NCI-H1930 (cell line): ENCODE results near the gene ZG16.
"Not testable (repeated sequence)": the region's sequence is repeated elsewhere in the genome, so short reads cannot be mapped to it uniquely, and the experiment has no call there.

Experiments used
- DNase-seq, 2 experiments: peaks; one replicate each; lab custom pipeline; 2025; lab: John Stamatoyannopoulos, UW

Gene ZG16, protein sequence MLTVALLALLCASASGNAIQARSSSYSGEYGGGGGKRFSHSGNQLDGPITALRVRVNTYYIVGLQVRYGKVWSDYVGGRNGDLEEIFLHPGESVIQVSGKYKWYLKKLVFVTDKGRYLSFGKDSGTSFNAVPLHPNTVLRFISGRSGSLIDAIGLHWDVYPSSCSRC

DNA sequence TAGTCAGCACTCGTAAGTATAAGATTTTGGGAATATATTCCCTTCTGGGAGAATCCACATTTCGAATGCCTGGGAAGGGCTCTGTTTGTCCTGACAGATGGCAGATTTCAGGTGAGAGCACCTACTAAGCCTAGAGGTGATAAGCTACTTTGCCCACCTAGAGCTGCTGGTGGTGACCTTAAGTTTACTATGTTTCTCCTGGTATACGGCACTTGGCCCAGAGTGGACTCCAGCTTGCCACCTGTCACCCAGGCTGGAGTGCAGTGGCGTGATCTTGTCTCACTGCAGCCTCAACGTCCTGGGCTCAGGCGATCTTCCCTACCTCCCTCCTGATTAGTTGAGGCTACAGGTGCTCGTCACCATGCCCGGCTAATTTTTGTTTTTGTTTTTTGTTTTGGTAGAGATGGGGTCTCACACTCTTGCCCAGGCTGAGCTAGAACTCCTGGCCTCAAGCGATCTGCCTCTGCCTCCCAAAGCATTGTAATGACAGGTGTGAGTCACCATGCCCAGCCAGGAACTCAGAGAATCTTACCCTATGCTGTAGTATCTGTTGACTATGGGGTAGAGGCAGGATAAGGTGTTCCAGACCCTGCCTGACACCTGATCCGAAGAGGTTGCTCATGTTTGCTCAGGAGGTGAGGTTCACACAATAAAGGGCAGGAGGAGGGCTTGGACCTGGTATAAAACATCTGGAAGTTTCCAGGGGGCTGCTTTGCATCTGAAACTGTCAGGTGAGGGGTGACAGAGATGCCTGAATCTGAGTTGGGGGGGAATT, at the start of gene ZG16:
Gene ZG16 (plus strand): TSS at position 681 of the 775 bp plus-strand sequence. CDS start 1,011 bp downstream, outside the sequence.
- no peak for DNase-seq

DNA sequence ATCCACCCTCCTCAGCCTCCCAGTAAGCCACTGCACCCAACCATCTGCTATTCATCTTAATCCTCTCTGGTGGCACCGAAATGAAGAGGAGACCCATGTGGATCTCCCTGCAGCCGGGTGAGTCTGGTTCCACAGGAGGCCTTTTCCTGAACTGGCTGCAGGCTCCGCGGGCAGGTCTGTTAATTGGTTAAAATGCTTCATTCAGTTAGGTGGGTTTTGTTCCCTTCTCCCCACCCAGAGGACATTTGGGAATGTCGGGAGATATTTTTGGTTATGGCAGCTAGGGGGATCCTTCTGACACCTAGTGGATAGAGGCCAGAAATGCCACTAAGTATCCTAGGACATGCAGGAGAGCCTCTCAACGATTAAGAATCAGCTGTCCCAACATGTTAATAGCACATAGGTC, 48.9 kb upstream of the ZG16 start:
- peak; percentile 32 to 38 for DNase-seq

DNA sequence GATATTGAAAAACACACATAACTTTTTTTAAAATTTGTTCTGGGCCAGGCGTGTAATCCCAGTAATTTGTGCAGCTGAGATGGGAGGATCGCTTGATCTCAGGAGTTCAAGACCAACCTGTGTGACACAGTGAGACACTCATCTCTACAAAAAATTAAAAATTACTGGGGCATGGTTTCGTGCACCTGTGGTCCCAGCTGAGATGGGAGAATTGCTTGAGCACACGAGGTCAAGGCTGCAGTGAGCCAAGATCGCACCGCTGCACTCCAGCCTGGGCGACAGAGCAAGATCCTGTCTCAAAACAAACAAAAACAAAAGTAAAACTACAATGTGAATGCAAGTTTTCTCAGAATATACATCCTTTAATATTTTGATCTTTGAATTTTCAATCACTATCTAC, 47.4 kb upstream of the ZG16 start:
- DNase-seq, result no peak

DNA sequence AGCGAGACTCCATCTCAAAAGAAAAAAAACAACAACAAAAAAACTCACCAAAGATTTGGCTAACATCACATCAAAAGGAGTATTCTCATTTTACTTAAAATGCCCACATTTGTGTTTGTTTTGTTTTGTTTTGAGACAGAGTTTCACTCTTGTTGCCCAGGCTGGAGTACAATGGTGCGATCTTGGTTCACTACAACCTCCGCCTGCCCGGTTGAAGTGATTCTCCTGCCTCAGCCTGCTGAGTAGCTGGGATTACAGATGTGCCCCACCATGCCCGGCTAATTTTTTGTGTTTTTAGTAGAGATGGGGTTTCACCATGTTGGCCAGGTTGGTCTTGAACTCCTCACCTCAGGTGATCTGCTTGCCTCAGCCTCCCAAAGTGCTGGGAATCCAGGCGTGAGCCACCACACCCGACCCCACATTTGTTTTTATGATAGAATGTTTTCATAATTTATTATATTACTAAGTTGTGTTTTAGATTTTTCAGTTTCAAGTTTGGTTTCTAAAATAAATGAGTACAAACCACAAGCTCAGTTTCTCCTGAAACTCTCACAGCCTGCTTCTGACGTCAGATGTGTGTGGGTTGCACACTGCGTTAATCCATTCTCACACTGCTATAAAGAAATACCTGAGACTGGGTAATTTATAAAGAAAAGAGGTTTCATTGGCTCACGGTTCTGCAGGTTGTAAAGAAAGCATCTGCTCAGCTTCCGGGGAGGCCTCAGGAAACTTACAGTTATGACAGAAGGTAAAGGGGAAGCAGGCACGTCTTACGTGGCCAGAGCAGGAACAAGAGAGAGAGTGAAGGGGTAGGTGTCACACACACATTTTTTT, 46.1 kb upstream of the ZG16 start:
- not testable (repeated sequence) for DNase-seq

DNA sequence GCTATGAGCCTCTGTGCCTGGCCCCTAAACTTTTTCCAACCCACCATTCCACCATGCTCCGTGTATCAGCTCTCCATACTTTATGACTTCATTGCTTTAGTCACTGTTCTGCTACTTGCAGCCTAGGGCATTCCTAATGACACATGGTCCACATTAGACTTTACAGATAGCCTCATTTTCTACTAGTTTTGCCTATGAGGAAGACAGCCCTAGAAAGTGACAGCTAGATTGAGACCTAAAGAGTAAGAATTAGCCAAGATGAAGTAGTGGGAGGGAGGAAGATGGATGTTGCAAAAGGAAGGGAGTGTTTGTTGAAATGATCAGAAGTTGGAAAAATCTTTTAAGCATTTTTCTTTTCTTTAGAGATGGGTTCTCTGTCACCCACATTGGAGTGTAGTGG, 43.3 kb upstream of the ZG16 start:
- no peak for DNase-seq

DNA sequence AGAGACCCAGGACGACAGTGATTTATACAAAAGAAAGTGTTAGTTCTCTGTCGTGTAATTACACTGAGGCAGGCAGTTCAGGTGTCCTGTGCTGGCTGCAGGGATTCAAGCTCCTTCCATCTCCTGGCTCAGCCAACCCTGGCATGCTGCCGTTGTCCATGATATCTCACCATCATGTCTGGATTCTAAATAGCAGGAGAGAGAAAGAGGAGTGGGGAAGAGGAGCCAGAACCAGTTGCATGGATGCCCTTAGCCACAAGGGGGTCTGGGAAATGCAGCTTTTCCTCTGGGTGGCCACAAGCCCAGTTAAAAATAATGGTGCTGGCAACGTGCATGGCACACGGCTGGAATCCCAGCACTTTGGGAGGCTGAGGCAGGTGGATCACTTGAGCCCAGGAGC, 41.9 kb upstream of the ZG16 start:
- no peak for DNase-seq

DNA sequence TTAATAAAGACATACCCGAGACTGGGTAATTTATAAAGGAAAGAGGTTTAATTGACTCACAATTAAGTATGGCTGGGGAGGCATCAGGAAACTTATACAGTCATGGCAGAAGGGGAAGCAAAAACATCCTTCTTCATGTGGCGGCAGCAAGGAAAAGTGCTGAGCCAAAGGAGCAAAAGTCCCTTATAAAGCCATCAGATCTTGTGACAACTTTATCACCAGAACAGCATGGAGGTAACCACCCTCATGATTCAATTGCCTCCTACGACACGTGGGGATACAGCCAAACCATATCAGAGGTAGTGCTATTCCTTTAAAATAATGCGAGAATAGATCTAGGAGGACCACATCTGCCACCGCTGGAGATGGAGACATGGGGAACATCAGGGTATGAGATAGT, 41.3 kb upstream of the ZG16 start:
- DNase-seq, result no peak

DNA sequence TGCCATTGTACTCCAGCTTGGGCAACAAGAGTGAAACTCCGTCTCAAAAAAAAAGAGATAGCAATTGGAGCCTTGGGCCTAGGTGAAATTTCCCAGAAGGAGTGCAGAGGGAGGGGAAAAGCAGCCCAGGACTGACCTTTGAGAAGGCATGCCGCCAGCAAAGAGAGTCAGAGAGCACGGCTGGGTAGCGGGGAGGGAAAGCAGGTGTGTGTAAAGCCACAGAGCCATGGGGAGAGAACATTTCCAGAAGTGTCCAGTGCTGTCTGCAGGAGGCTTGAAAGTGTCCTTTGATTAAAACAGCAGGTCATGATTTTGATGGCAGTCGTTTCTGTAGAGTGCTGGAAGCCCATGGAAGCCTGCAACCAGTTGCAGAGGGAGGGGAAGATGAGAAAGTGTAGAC, 40.3 kb upstream of the ZG16 start:
- DNase-seq, result no peak

DNA sequence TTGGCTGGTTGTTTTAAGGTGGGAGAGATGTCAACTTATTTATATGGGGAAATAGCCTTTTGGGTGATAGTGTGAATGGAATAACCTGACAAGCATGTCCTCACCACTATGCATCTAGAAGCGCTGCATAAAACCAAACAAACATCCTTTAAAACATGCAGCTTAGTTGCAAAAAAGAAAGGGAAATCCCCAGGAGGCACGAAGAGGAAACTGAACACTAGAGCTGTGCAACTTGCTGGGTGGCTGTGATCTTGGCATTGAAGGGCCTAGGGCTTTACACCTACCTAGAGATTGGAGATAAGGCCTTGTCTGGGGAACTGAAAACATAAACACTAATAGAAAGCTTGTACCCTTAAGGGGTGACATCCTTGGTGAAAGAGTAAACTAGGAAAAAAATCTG, 39.5 kb upstream of the ZG16 start:
- DNase-seq, result no peak

DNA sequence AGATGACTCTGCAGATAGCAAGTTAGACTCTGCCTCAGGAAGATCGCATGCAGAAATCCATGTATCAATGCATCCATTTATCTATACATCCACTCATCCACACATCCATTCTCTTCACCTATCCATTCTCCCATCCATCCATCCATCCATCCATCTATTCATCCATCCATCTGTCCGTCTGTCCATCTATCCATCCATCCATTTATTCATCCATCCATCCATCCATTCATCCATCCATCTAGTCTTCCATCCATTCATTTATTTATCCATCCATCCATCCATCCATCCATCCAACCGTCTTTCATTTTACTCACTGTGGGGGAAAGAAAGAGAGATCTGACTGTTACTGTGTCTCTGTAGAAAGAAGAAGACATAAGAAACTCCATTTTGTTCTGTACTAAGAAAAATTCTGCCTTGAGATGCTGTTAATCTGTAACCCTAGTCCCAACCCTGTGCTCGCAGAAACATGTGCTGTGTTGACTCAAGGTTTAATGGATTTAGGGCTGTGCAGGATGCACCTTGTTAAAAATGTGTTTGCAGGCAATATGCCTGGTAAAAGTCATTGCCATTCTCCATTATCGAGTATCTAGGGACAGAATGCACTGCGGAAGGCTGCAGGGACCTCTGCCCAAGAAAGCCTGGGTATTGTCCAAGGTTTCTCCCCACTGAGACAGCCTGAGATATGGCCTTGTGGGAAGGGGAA, 38.0 kb upstream of the ZG16 start:
- DNase-seq, result not testable (repeated sequence)

DNA sequence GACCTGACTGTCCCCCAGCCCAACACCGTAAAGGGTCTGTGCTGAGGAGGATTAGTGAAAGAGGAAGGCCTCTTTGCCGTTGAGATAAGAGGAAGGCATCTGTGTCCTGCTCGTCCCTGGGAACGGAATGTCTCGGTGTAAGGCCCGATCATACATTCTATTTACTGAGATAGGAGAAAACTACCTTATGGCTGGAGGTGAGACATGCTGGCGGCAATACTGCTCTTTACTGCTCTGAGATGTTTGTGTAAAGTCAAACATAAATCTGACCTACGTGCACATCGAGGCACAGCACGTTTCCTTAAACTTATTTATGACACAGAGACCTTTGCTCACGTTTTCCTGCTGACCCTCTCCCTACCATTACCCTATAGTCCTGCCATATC, 37.4 kb upstream of the ZG16 start:
- not testable (repeated sequence) for DNase-seq

DNA sequence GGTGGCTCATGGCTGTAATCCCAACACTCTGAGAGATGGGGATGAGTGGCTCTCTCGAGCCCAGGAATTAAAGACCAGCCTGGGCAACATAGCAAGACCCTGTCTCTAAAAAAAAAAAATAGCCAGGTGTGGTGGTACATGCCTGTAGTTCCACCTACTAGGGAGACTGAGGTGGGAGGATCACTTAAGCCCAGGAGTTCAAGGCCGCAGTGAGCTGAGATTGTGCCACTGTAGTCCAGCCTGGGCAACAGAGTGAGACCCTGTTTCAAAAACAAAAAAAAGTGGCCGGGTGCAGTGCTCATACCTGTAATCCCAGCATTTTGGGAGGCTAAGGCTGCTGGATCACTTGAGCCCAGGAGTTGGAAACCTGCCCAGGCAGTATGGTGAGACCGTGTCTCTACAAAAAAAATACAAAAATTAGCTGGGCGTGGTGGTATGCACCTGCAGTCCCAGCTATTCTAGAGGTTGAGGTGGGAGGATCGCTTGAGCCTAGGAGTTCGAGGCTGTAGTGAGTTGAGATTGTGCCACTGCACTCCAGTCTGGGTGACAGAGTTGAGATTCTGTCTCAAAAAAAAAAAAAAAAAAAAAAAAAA, 35.3 kb upstream of the ZG16 start:
- DNase-seq, result no peak

DNA sequence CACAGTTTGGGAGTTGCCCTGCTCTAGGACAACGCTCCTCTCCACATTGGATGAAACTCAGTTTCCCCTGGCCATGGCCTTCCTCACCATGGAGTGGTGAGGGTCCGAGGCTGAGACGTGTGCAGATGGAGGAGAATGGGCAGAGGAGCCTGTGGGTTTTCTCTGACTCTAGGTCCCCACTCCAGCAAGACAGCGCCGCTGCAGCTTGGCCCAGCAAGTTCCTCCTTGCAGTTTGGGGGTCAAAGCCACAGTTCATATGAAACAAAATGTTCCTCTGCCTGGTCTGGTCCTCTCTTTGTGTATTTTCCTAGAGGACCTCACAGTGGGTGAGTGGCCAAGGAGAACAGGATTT, 34.6 kb upstream of the ZG16 start:
- DNase-seq, result no peak

DNA sequence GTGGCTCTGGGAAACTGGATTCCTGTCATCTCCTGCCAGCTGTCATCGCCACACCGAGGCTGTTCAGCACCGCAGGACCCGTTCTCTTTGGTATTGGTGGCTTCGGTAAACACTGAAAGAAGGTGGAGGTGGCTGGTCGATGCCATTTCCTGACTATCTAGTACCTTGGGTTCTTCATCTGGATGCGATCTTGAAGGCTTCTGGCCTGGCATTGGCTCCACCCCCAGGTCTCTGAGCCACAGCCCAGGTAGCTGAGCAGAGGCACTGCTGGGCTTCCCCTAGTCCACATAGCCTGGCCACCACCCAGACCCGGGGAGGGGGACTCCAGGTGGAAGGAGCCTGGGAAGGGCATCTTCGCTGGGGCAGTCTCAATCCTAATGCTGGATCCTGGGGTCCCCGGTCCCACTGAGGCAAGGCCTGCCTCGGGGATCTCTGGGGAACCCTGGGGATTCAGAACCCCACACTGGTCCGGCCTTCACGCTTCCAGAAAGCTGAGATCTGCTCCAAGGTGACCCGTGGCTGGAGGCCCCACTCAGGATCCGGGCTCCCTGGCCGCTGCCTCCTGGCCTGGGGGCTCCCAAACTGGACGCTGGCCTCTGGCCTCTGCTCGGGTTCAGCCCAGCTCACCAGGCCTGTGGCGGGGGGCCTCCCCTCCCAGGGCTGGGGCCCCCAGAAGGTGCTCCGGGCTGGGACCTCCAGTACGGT, 34.1 kb upstream of the ZG16 start:
- DNase-seq, result no peak

DNA sequence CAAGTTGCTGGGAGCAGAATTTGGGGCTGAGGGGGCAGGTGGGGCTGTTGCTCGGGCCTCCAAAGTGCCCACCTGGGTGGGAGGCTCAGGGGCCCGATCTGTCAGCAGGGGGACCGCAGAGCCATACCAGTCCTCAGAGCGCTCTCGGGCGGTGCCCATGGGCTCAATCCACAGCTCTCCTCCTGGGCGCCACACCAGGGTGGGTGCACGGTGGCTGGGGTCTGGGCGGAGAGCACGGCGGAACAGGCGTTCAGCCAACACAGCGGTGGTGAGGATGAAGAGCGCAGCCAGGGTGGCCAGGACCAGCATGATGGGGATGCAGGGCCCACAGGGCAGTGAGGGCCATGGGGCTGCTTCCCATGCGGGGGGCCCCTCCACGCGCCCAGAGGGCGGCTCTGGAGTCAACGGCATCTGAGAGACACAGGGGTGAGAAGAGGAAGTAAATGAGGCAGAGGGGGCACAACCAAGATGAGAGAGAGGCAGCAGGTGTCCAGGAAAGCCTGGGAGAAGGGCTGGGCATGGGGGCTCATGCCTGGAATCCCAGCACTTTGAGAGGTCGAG, 33.4 kb upstream of the ZG16 start:
- no peak for DNase-seq

DNA sequence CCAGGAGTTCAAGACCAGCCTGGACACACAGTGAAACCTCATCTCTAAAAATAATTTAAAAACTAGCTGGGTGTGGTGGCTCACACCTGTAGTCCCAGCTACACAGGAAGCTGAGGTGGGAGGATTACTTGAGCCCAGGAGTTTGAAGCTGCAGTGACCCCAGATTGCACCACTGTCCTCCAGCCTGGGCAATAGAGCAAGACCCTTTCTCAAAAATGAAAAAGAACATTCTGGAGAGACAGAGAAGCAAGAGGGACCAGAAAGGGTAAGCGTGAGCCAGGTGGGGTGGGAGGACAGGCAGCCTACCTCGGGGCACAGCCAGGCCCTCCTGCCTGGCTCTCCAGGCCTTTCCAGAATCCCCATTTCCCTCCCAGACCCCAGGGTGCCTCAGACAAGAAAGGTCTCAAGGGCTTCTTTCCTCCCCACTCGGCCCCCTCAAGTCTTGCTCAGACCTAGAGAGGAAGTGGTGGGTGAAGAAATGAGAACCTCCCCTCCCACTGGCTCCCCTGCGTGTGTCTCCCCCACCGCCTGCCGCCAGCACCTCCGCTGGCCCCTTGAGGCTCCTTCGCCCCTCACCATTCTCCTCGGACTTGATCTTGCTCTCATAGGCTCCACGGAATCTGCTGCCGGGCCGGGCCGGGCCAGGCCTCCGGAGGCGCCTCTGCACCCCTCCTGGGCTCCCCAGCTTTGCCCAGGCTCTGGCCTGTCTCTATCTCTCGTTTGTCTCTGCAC, 32.8 kb upstream of the ZG16 start:
- no peak for DNase-seq

DNA sequence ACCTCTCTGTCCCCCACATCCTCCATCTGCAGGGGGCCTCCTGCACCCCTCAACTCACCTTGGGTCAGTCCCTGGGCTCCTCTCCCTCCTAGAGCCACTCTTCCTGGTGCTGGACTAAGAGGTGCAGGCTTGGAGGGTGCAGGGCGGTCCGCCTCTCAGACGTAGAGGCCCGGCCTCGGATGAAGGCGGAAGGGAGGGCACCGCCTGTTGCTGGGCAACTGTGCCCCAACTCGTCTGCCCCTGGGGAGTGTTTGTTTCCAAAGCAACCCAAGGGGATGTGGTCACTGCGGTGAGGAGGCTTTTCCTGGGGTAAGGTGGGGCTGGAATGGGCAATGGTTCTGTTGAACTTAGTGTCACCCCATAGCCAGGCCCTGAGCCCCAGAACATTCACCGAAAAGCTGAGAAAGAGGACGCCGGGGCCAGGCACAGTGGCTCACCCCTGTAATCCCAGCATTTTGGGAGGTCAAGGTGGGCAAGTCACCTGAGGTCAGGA, 32.2 kb upstream of the ZG16 start, which contains the start of gene C16orf54:
Gene C16orf54 (minus strand): TSS at position 138 of the 493 bp plus-strand sequence. CDS start 1,039 bp downstream, outside the sequence.
- DNase-seq, result no peak

DNA sequence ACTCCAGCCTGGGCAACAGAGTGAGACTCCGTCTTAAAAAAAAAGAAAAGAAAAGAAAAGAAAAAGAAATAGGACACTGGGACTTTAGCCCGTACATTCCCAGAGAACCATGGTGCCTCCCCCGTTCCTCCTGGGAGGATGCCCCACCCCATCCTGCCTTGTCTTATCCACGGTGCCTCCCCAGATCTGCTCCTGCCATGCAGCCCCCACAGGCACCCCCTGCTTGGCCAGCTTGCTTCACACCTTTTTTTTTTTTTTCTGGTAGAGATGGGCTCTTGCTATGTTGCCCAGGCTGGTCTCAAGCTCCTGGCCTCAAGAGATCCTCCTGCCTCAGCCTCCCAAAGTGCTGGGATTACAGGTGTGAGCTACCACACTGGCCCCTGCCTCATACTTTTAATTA, 31.5 kb upstream of the ZG16 start:
- not testable (repeated sequence) for DNase-seq

DNA sequence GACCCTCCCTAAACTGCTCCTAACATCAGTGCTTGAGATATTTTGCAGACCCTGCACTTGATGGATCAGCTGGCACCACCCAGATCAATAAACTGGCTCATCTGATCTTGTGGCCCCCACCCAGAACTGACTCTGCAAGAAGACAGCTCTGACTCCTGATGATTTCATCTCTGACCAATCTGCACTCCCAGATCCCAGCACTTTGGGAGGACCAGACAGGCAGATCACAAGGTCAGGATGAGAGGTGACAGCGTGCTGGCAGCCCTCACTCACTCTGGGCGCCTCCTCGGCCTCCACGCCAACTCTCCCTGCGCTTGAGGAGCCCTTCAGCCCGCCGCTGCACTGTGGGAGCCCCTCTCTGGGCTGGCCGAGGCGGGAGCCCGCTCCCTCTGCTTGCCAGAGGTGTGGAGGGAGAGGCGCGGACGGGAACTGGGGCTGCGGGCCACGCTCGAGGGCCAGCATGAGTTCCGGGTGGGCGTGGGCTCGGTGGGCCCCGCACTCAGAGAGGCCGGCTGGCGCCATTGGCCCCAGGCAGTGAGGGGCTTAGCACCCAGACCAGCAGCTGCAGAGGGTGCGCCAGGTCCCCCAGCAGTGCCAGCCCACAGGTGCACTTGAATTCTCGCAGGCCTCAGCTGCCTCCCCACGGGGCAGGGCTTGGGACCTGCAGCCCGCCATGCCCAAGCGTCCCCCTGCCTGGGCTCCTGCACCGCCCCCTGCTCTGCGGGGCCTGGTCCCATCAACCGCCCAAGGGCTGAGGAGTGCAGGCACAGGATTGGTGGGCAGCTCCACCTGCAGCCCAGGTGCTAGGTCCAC, 29.9 kb upstream of the ZG16 start:
- DNase-seq, result no peak
